Astrocyte (in vitro differentiated cells and primary cell): ENCODE measurements around the gene RASSF5. TPM values are rescaled to one million over a fixed set of nuclear protein-coding genes. Genes with fewer than 3 reads are reported as not detected.
"Not testable (repeated sequence)": the region's sequence is repeated elsewhere in the genome, so short reads cannot be mapped to it uniquely, and the experiment has no call there.

Experiments
- DNase-seq: peaks from one replicate; pipeline ENCODE4 v3.0.0-alpha.2; 2010; ENCODE audit warnings: low read depth
- FAIRE-seq: peaks from 2 replicates; lab custom pipeline; 2011; peaks lifted over from hg19 to GRCh38; lab: Jason Lieb, UNC
- H2AFZ ChIP-seq: 2 replicates; pipeline ENCODE4 v1.6.0; 2012; ENCODE audit warnings: low read depth, low read length, inconsistent platforms
- H3K27ac ChIP-seq: 2 replicates; pipeline ENCODE4 v1.5.1; 2011; ENCODE audit warnings: low read depth, low read length, inconsistent platforms
- H3K27me3 ChIP-seq: 2 replicates; pipeline ENCODE4 v1.6.0; 2011; ENCODE audit warnings: low read length, inconsistent platforms; ENCODE audit not compliant: insufficient read depth
- H3K36me3 ChIP-seq: 2 replicates; pipeline ENCODE4 v1.5.1; 2011; ENCODE audit warnings: low read length, inconsistent platforms; ENCODE audit not compliant: insufficient read depth
- H3K4me1 ChIP-seq: 2 replicates; pipeline ENCODE4 v1.5.1; 2011; ENCODE audit warnings: low read length, inconsistent platforms; ENCODE audit not compliant: insufficient read depth
- H3K4me2 ChIP-seq: 2 replicates; pipeline ENCODE4 v1.6.0; 2012; ENCODE audit warnings: low read length, inconsistent platforms
- H3K4me3 ChIP-seq: 2 replicates; pipeline ENCODE4 v1.5.1; 2011; ENCODE audit warnings: low read depth, mild to moderate bottlenecking, low read length, inconsistent platforms; ENCODE audit not compliant: insufficient read depth
- H3K79me2 ChIP-seq: 2 replicates; pipeline ENCODE4 v1.6.0; 2012; ENCODE audit warnings: mild to moderate bottlenecking, low read length, inconsistent platforms; ENCODE audit not compliant: insufficient read depth
- H3K9ac ChIP-seq: 2 replicates; pipeline ENCODE4 v1.6.0; 2012; ENCODE audit warnings: mild to moderate bottlenecking, low read length, inconsistent platforms
- H3K9me3 ChIP-seq: 2 replicates; pipeline ENCODE4 v1.5.1; 2012; ENCODE audit warnings: low read depth, mild to moderate bottlenecking, low read length, inconsistent platforms; ENCODE audit not compliant: insufficient read depth
- H4K20me1 ChIP-seq: 2 replicates; pipeline ENCODE4 v1.6.0; 2012; ENCODE audit warnings: low read length, inconsistent platforms; ENCODE audit not compliant: insufficient read depth
- H3K27ac Mint-ChIP-seq: one replicate; pipeline ENCODE4 v1.8.0; 2021; ENCODE audit warnings: mild to moderate bottlenecking, mixed read lengths; ENCODE audit not compliant: unreplicated experiment
- H3K27me3 Mint-ChIP-seq: one replicate; pipeline ENCODE4 v1.8.0; 2021; ENCODE audit warnings: low read depth, mixed read lengths; ENCODE audit not compliant: unreplicated experiment
- H3K36me3 Mint-ChIP-seq: one replicate; pipeline ENCODE4 v1.8.0; 2021; ENCODE audit warnings: low read depth, mixed read lengths; ENCODE audit not compliant: unreplicated experiment
- H3K4me1 Mint-ChIP-seq: one replicate; pipeline ENCODE4 v1.8.0; 2021; ENCODE audit warnings: low read depth, mixed read lengths; ENCODE audit not compliant: unreplicated experiment
- H3K4me3 Mint-ChIP-seq: one replicate; pipeline ENCODE4 v1.8.0; 2021; ENCODE audit warnings: mild to moderate bottlenecking, moderate library complexity, mixed read lengths; ENCODE audit not compliant: unreplicated experiment
- H3K9me3 Mint-ChIP-seq: one replicate; pipeline ENCODE4 v1.8.0; 2021; ENCODE audit warnings: mild to moderate bottlenecking, mixed read lengths; ENCODE audit not compliant: unreplicated experiment
- EZH2 ChIP-seq: IDR thresholded peaks from 2 replicates; pipeline ENCODE4 v1.6.1; 2012; ENCODE audit warnings: mild to moderate bottlenecking, low read length, inconsistent platforms; ENCODE audit not compliant: insufficient read depth
- total RNA-seq: library from RNA; stranded (reverse); gene quantifications from 2 replicates; pipeline ENCODE4 v1.2.1, GENCODE V29; 2021
- TF ChIP-seq, protein P1 (sequence below): IDR thresholded peaks from 2 replicates; pipeline ENCODE4 v1.5.1; 2011; ENCODE audit warnings: low read depth, mild to moderate bottlenecking, inconsistent platforms, low read length, moderate library complexity; ENCODE audit not compliant: insufficient read depth

Gene RASSF5
- total RNA-seq, 1 donor from 2014 or later, result 0.43 TPM

DNA sequence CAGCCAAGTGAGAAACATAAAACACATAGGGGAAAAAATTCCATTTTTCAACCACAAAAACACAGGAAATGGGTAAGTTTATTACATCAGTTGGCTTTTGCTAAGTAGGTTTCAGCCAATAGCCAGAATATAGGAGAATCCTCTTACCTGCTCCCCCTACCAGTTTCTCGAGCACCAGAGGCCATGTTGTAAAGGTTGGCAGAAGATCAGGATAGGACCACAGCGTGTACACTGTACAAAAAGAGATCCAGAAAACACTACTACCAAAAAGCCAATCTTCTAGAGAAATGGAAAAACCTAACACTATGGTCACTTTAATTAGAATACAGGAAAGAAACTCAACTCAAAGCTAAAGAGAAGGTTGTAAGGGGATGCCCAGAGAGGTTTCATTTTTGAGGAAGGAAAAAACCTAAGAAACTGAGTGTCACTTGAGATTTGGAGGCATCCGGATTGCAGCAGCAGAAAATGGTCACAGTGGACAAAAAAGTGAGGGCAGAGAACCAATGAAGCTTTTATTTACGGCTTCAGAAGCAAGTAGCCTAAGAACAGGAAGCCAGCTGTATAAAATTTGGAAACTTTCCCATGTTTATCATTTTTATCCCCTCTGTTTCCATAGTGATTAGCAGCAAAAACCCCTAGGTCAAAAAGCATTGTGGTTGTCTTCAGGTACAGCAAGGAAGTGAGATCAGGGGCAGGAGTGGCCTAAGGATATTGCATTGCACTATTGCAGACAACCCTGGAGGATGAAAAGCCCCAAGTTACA lies 102.1 kb downstream of the RASSF5 start:
- Mint-ChIP-seq H3K4me1 (peaks cover 5% of the 10 kb centered on the region), H3K36me3 (no peaks in the 10 kb centered on the region), H3K27ac (no peak overlapping the region), H3K4me3 (no peak overlapping the region), H3K27me3 (no peaks in the 10 kb centered on the region), H3K9me3 (no peaks in the 10 kb centered on the region)
- H2AFZ ChIP-seq, result no peak overlapping the region
- DNase-seq (no peak), FAIRE-seq (no peak)
- H3K4me1 ChIP-seq, result peaks cover 7% of the 10 kb centered on the region
- no peaks in the 10 kb centered on the region for H3K27me3 ChIP-seq
- peaks cover 15% of the 10 kb centered on the region for H3K79me2 ChIP-seq
- H3K9ac ChIP-seq, result no peak overlapping the region
- H3K9me3 ChIP-seq, result no peaks in the 10 kb centered on the region
- TF ChIP-seq, protein P1, sequence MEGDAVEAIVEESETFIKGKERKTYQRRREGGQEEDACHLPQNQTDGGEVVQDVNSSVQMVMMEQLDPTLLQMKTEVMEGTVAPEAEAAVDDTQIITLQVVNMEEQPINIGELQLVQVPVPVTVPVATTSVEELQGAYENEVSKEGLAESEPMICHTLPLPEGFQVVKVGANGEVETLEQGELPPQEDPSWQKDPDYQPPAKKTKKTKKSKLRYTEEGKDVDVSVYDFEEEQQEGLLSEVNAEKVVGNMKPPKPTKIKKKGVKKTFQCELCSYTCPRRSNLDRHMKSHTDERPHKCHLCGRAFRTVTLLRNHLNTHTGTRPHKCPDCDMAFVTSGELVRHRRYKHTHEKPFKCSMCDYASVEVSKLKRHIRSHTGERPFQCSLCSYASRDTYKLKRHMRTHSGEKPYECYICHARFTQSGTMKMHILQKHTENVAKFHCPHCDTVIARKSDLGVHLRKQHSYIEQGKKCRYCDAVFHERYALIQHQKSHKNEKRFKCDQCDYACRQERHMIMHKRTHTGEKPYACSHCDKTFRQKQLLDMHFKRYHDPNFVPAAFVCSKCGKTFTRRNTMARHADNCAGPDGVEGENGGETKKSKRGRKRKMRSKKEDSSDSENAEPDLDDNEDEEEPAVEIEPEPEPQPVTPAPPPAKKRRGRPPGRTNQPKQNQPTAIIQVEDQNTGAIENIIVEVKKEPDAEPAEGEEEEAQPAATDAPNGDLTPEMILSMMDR, result no peak
- TF ChIP-seq EZH2, result no peak
- H3K36me3 ChIP-seq, result no peaks in the 10 kb centered on the region
- H3K4me2 ChIP-seq, result no peak overlapping the region
- no peak overlapping the region for H3K4me3 ChIP-seq
- no peak overlapping the region for H3K27ac ChIP-seq
- no peaks in the 10 kb centered on the region for H4K20me1 ChIP-seq

DNA sequence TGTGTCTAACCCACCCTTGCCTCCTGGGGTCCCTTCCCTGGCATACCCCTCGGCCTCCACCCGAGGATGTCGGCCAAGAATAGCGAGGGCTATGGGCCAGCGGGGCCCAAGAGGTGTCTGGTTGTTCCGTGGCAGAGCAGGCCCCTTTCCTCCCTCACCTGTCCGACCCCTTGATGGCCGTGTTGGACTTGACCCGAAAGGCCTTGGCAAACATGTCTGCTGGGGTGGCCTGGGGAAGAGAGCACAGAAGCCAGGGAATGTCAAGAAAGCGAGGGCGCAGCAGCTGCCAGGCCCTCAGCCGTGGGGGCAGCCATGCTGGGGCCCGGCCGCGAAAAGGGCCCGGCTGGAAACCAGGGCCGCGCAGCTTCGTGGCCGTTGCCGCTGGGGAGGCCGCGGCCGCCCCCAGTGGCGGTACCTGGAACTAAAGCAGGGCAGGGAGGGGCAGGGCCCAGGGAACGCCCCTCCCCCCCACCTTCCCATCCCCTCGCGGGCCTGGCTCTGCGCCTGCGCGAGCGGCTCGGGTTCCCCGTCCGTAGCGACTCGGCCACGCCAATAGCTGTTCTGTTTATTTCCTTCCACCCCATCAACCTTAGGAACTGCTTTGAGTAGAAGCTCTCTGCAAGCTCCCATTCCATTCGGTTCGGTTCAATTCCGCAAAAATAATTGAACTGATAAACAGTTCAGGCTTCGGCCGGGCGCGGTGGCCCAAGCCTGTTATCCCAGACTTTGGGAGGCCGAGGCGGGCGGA lies 105.0 kb downstream of the RASSF5 start, which contains the start of gene EIF2D:
Gene EIF2D, minus strand, starts transcription at position 337 of the 748 bp plus-strand sequence. Its CDS starts 123 bp downstream, at position 214.
- Mint-ChIP-seq H3K27me3 (peaks cover 2% of the 10 kb centered on the region), H3K9me3 (no peaks in the 10 kb centered on the region), H3K4me1 (peaks cover 5% of the 10 kb centered on the region), H3K36me3 (no peaks in the 10 kb centered on the region), H3K27ac (peak within 1 kb of the TSS; percentile 99), H3K4me3 (peak within 1 kb of the TSS; percentile 95)
- DNase-seq (peak; percentile 65), FAIRE-seq (no peak)
- H3K9ac ChIP-seq, result peak within 1 kb of the TSS; percentile 95
- H3K4me1 ChIP-seq, result peaks cover 7% of the 10 kb centered on the region
- peaks cover 15% of the 10 kb centered on the region for H3K79me2 ChIP-seq
- H3K36me3 ChIP-seq, result no peaks in the 10 kb centered on the region
- H4K20me1 ChIP-seq, result no peaks in the 10 kb centered on the region
- TF ChIP-seq, protein P1, result peak; percentile 52
- TF ChIP-seq EZH2, result no peak
- H2AFZ ChIP-seq, result peak within 1 kb of the TSS; percentile 93
- H3K4me3 ChIP-seq, result peak within 1 kb of the TSS; percentile 86
- H3K9me3 ChIP-seq, result no peaks in the 10 kb centered on the region
- H3K4me2 ChIP-seq, result peak within 1 kb of the TSS; percentile 85
- H3K27me3 ChIP-seq, result no peaks in the 10 kb centered on the region
- peak within 1 kb of the TSS; percentile 92 for H3K27ac ChIP-seq

DNA sequence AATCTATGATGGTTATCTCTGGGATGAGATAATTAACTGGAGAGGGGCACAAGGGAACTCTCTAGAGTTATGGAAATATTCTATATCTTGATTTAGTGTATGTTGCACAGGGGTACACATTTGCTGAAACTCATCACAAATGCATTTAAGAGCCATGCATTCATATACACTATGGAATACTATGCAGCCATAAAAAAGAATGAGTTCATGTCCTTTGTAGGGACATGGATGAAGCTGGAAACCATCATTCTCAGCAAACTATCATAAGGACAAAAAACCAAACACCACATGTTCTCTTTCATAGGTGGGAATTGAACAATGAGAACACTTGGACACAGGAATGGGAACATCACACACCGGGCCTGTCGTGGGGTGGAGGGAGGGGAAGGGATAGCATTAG lies 119.1 kb downstream of the RASSF5 start:
- not testable (repeated sequence) for H3K9me3 ChIP-seq, H3K4me3 Mint-ChIP-seq, DNase-seq, H3K9ac ChIP-seq, H3K27ac Mint-ChIP-seq, H3K4me1 ChIP-seq, H3K4me2 ChIP-seq, H3K27me3 ChIP-seq, H3K36me3 Mint-ChIP-seq, H2AFZ ChIP-seq, H3K4me3 ChIP-seq, H3K36me3 ChIP-seq, H3K4me1 Mint-ChIP-seq, H3K9me3 Mint-ChIP-seq, FAIRE-seq, H3K79me2 ChIP-seq, H3K27ac ChIP-seq, H4K20me1 ChIP-seq
- peaks cover 13% of the 10 kb centered on the region for H3K27me3 Mint-ChIP-seq
